ENCODE results near the gene AGO3. TPM values are rescaled to one million over a fixed set of nuclear protein-coding genes. Genes with fewer than 3 reads are reported as not detected.

AGO3 gene
- total and polyA plus RNA-seq, 7 experiments from 2014 or later, result 11.8 to 49.2 (median 32.9) TPM

DNA sequence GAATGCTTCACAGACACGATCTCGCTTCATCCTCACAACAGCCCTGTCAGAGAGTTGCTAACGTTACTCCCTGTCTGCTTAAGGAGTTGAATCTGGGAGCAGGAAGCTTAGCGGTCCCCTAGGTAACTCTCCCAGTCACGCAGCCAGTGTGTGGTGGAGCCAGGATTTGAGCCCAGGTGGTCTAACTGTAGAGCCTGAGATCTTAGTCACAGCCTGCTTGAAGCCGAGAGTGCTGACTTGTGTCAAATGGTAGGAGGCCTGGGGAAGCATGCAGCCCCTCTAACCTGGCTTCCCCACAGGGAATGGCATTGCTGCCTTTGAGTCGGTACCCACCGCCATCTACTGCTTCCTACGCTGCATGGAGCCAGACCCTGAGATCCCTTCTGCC, 161.9 kb downstream of the AGO3 start:
- H3K9me3 ChIP-seq (ENCODE audit: control insufficient read depth in 2 of 3, low read length in 3 of 3), result no peaks in the 10 kb centered on the region
- H3K36me3 ChIP-seq (ENCODE audit: control insufficient read depth in 2 of 3, insufficient read depth in 3 of 3, low read length in 3 of 3), result peaks cover 0 to 66% (median 4%) of the 10 kb centered on the region in 3 experiments
- Mint-ChIP-seq H3K9me3 (peaks cover 0 to 2% (median 0%) of the 10 kb centered on the region in 11 donors), H3K4me3 (no peak overlapping the region), H3K4me1 (peaks cover 12 to 30% (median 21%) of the 10 kb centered on the region in 7 donors), H3K27ac (no peak overlapping the region), H3K27me3 (no peaks in the 10 kb centered on the region), H3K36me3 (peaks cover 0 to 29% (median 0%) of the 10 kb centered on the region in 5 donors)
- H3K4me3 ChIP-seq (ENCODE audit: low read length), result no peak overlapping the region
- intact Hi-C loops (cut with micrococcal nuclease), result no loop called here
- POLR2A ChIA-PET, result interaction anchor here (0.5 kb wide), 2 partner anchors 130 to 197 kb away, joined by 4 read pairs; no protein-coding TSS in a partner anchor
- peaks cover 11 to 16% of the 10 kb centered on the region in 2 donors for H3K4me1 ChIP-seq (ENCODE audit: control insufficient read depth in 2 of 2, insufficient read depth in 2 of 2, low read length in 2 of 2)
- H3K27me3 ChIP-seq (ENCODE audit: control insufficient read depth in 2 of 2, insufficient read depth in 2 of 2, low read length in 2 of 2), result no peaks in the 10 kb centered on the region
- H3K27ac ChIP-seq (ENCODE audit: low read depth, low read length), result no peak overlapping the region
- ATAC-seq, result no peak
- CTCF ChIA-PET, result interaction anchor here (0.6 to 1.7 kb wide), 2 partner anchors 47 to 141 kb away, joined by 3 read pairs; no protein-coding TSS in a partner anchor
- no peak for DNase-seq

DNA sequence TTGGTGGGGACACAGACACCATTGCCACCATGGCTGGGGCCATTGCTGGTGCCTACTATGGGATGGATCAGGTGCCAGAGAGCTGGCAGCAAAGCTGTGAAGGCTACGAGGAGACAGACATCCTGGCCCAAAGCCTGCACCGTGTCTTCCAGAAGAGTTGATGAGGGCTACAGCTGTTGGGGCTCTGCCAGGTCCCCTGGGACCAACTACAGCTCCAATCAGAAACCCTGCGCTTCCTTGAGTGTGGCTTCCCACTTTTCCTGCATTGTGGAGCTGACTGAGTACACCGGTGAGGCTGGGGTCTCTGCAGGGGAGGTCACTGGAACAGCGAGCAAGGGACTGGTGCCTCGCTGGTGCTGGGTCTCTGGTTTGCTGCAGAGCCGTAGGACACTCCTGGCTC, 162.3 kb downstream of the AGO3 start:
- H3K4me3 ChIP-seq (ENCODE audit: low read length), result no peak overlapping the region
- peaks cover 0 to 66% (median 4%) of the 10 kb centered on the region in 3 experiments for H3K36me3 ChIP-seq (ENCODE audit: control insufficient read depth in 2 of 3, insufficient read depth in 3 of 3, low read length in 3 of 3)
- ATAC-seq (no peak), DNase-seq (no peak)
- no peak overlapping the region for H3K4me3 Mint-ChIP-seq
- H3K27ac Mint-ChIP-seq, result no peak overlapping the region
- H3K27me3 Mint-ChIP-seq, result no peaks in the 10 kb centered on the region
- CTCF ChIA-PET, result interaction anchor here (1.7 kb wide), 1 partner anchor 47 kb away, joined by 3 read pairs; no protein-coding TSS in a partner anchor
- intact Hi-C loops (cut with micrococcal nuclease), result no loop called here
- H3K36me3 Mint-ChIP-seq, result peaks cover 0 to 29% (median 0%) of the 10 kb centered on the region in 5 donors
- H3K9me3 ChIP-seq (ENCODE audit: control insufficient read depth in 2 of 3, low read length in 3 of 3), result no peaks in the 10 kb centered on the region
- H3K4me1 ChIP-seq (ENCODE audit: control insufficient read depth in 2 of 2, insufficient read depth in 2 of 2, low read length in 2 of 2), result peaks cover 9 to 14% of the 10 kb centered on the region in 2 donors
- H3K27ac ChIP-seq (ENCODE audit: low read depth, low read length), result no peak overlapping the region
- H3K9me3 Mint-ChIP-seq, result peaks cover 0 to 2% (median 0%) of the 10 kb centered on the region in 11 donors
- no peaks in the 10 kb centered on the region for H3K27me3 ChIP-seq (ENCODE audit: control insufficient read depth in 2 of 2, insufficient read depth in 2 of 2, low read length in 2 of 2)
- POLR2A ChIA-PET, result interaction anchor here (1.0 kb wide), 1 partner anchor 42 kb away, joined by 4 read pairs; no protein-coding TSS in a partner anchor
- peaks cover 12 to 30% (median 21%) of the 10 kb centered on the region in 7 donors for H3K4me1 Mint-ChIP-seq

DNA sequence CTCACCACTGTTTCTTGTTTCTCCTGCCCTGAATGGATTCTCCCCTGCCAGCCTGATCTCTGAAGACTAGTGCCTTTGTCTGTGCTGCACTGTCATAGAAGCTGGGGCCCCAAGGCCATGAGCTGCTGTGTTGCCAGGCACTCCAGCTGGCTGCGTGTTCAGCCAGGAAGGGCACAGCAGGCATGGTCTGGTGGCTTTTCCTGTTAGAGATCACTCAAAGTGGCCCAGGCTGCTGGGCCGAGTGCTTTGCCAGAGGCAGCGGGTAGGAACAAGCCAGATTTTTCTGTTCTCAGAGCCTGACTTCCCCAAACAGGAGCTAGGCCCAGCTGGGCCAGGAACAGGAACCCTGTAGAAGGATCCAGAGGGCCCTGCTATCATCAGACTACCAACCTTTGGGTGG, 163.0 kb downstream of the AGO3 start:
- H3K27me3 ChIP-seq (ENCODE audit: control insufficient read depth in 2 of 2, insufficient read depth in 2 of 2, low read length in 2 of 2), result no peaks in the 10 kb centered on the region
- no peak overlapping the region for H3K27ac ChIP-seq (ENCODE audit: low read depth, low read length)
- intact Hi-C loops (cut with micrococcal nuclease), result no loop called here
- H3K4me3 Mint-ChIP-seq, result no peak overlapping the region
- H3K9me3 ChIP-seq (ENCODE audit: control insufficient read depth in 2 of 3, low read length in 3 of 3), result no peaks in the 10 kb centered on the region
- ATAC-seq, result no peak
- no peak overlapping the region for H3K27ac Mint-ChIP-seq
- peaks cover 0 to 64% (median 4%) of the 10 kb centered on the region in 3 experiments for H3K36me3 ChIP-seq (ENCODE audit: control insufficient read depth in 2 of 3, insufficient read depth in 3 of 3, low read length in 3 of 3)
- DNase-seq, result no peak
- H3K4me1 ChIP-seq (ENCODE audit: control insufficient read depth in 2 of 2, insufficient read depth in 2 of 2, low read length in 2 of 2), result peaks cover 6 to 12% of the 10 kb centered on the region in 2 donors
- POLR2A ChIA-PET, result interaction anchor here (0.5 to 1.0 kb wide), 3 partner anchors 41 to 291 kb away, joined by 3 to 4 read pairs (median 3); no protein-coding TSS in a partner anchor
- H3K36me3 Mint-ChIP-seq, result peaks cover 0 to 29% (median 0%) of the 10 kb centered on the region in 5 donors
- H3K9me3 Mint-ChIP-seq, result peaks cover 0 to 2% (median 0%) of the 10 kb centered on the region in 11 donors
- H3K4me3 ChIP-seq (ENCODE audit: low read length), result no peak overlapping the region
- peaks cover 12 to 30% (median 21%) of the 10 kb centered on the region in 7 donors for H3K4me1 Mint-ChIP-seq
- no peaks in the 10 kb centered on the region for H3K27me3 Mint-ChIP-seq
- CTCF ChIA-PET, result interaction anchor here (2.9 kb wide), 1 partner anchor 41 kb away, joined by 11 read pairs; no protein-coding TSS in a partner anchor

DNA sequence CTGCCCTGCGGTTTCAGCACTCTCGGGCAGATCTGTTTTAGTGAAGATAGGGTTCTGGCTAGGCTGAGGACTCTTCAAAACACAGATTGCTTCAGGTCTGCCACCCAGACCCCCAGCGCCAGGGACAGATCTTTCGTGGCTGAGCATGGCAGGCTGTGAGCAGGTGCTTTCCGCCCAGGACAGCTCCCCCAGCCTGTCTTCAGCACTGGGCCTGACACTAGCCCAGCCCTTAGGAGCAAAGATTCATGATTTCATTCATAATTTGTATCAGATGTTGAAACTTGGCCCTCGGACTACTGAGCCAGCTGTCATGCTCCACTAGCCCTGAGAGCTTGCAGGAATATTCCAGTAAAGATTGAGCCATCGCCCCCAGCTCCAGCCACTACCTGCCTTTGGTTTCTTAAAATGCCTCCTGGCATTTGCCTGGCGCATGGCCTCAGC, 163.7 kb downstream of the AGO3 start:
- no peaks in the 10 kb centered on the region for H3K9me3 ChIP-seq (ENCODE audit: control insufficient read depth in 2 of 3, low read length in 3 of 3)
- H3K27me3 ChIP-seq (ENCODE audit: control insufficient read depth in 2 of 2, insufficient read depth in 2 of 2, low read length in 2 of 2), result no peaks in the 10 kb centered on the region
- Mint-ChIP-seq H3K9me3 (no peaks in the 10 kb centered on the region), H3K27me3 (no peaks in the 10 kb centered on the region), H3K4me3 (no peak overlapping the region), H3K36me3 (peaks cover 0 to 29% (median 0%) of the 10 kb centered on the region in 5 donors), H3K27ac (peak overlapping the region in 1 of 9 donors; percentile 20), H3K4me1 (peaks cover 7 to 26% (median 17%) of the 10 kb centered on the region in 7 donors)
- H3K36me3 ChIP-seq (ENCODE audit: control insufficient read depth in 2 of 3, insufficient read depth in 3 of 3, low read length in 3 of 3), result peaks cover 0 to 60% (median 4%) of the 10 kb centered on the region in 3 experiments
- POLR2A ChIA-PET, result interaction anchor here (0.6 to 1.1 kb wide), 2 partner anchors 129 to 290 kb away, joined by 3 read pairs; partner anchors contain the start of gene THRAP3
- intact Hi-C loops (cut with micrococcal nuclease), result no loop called here
- CTCF ChIA-PET, result interaction anchor here (0.8 to 2.9 kb wide), 3 partner anchors 39 to 55 kb away, joined by 3 to 11 read pairs (median 3); no protein-coding TSS in a partner anchor
- H3K4me3 ChIP-seq (ENCODE audit: low read length), result no peak overlapping the region
- ATAC-seq, result no peak
- H3K4me1 ChIP-seq (ENCODE audit: control insufficient read depth in 2 of 2, insufficient read depth in 2 of 2, low read length in 2 of 2), result peaks cover 2 to 8% of the 10 kb centered on the region in 2 donors
- no peak for DNase-seq
- no peak overlapping the region for H3K27ac ChIP-seq (ENCODE audit: low read depth, low read length)

DNA sequence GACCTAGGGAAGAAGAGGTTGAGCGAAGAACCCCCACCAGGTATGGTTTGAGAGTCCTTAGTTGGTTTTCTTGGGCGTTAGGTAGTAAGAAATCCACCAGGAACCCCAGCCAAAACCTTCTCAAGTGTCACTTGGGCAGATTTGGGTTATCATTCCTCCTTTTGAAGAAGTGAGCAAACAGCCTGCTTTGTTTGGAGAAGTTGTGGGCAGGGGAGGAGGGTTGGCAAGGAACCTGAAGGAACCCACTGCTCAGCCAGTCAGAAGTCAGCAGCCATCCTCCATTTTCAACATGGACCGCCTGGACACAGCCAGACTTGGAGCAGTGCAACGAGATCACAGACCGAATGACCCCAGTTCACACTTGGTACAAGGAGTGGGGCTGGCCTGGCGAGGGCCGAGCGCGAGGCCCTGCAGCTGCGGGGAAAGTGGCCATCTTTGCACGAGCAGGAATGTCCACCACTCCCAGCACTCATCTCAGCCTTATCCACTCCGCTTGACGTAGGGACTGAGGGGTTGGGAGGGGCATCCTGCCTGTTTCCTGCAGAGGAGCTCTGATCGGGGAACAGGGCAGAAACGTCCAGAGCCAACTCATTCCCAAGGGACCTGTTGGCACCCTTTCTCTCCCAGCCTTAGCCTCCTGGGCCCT, 165.0 kb downstream of the AGO3 start:
- Mint-ChIP-seq H3K9me3 (no peaks in the 10 kb centered on the region), H3K27ac (peak overlapping the region in 2 of 9 donors; percentile 14 to 22), H3K36me3 (peaks cover 0 to 29% (median 0%) of the 10 kb centered on the region in 5 donors), H3K4me3 (no peak overlapping the region), H3K27me3 (no peaks in the 10 kb centered on the region), H3K4me1 (peaks cover 8 to 18% (median 12%) of the 10 kb centered on the region in 7 donors)
- intact Hi-C loops (cut with micrococcal nuclease), result no loop called here
- Histone ChIP-seq H3K27me3 (ENCODE audit: control insufficient read depth in 2 of 2, insufficient read depth in 2 of 2, low read length in 2 of 2) (no peaks in the 10 kb centered on the region), H3K4me3 (ENCODE audit: low read length) (no peak overlapping the region), H3K4me1 (ENCODE audit: control insufficient read depth in 2 of 2, insufficient read depth in 2 of 2, low read length in 2 of 2) (no peaks in the 10 kb centered on the region), H3K27ac (ENCODE audit: low read depth, low read length) (no peak overlapping the region), H3K9me3 (ENCODE audit: control insufficient read depth in 2 of 3, low read length in 3 of 3) (no peaks in the 10 kb centered on the region), H3K36me3 (ENCODE audit: control insufficient read depth in 2 of 3, insufficient read depth in 3 of 3, low read length in 3 of 3) (peaks cover 0 to 60% (median 4%) of the 10 kb centered on the region in 3 experiments)
- CTCF ChIA-PET, result interaction anchor here (0.6 to 2.9 kb wide), 3 partner anchors 14 to 39 kb away, joined by 3 to 11 read pairs (median 3); no protein-coding TSS in a partner anchor
- ATAC-seq (peak; percentile 26), DNase-seq (no peak)
- POLR2A ChIA-PET, result interaction anchor here (0.7 to 1.4 kb wide), 5 partner anchors 15 to 144 kb away, joined by 3 to 6 read pairs (median 3); partner anchors contain the start of gene THRAP3

DNA sequence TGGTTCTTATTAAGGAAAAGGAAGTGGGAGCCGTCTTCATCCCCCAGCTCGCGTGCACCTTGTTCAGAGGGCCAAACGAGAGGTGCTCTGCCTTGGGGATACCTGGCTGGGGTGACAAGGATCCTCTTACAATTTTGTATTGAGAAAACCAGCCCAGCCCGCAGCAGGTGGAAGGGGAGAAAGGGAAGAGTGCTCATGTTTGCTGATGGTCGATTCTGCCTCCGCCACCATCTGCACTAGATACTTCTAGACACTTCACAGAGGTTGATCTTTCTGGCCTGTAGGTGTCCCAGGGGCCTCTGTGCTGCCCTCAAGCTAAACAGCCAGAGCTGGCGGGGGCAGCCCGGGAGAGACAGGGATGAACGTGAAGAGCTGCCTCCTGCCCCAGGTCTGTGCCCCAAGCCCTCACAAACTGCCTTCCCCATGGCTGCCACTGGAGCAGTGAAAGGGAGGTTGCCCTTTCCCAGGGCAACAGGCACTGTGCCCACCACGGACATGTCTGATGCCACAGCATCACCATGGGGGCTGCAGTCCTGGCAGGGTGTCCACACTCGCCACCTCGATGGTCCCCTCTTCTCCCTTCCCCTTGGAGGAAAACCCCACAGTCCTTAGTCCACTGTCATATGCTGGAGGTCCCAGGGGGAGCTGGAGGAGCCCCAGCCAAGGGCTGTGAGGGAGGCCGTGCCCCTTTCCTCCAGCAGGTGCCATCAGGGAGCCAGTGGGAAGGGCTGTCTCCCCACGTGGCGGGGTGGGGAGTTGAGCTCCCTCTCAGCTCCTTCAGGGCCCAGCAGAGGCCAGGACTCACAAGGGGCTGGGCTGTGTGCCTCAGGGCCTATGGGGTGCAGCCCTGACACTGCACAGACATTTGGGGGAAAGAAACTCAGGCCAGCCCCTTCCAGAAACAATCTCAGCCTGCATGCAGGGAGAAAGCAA, 165.9 kb downstream of the AGO3 start:
- H3K4me3 Mint-ChIP-seq, result no peak overlapping the region
- peak overlapping the region in 3 of 9 donors; percentile 5 to 59 (median 41) for H3K27ac Mint-ChIP-seq
- ChIA-PET POLR2A (interaction anchor here (1.4 kb wide), 1 partner anchor 38 kb away, joined by 6 read pairs; no protein-coding TSS in a partner anchor), CTCF (interaction anchor here (0.6 to 2.9 kb wide), 4 partner anchors 13 to 91 kb away, joined by 3 to 11 read pairs (median 8); no protein-coding TSS in a partner anchor)
- peaks cover 0 to 25% (median 0%) of the 10 kb centered on the region in 5 donors for H3K36me3 Mint-ChIP-seq
- no peaks in the 10 kb centered on the region for H3K4me1 ChIP-seq (ENCODE audit: control insufficient read depth in 2 of 2, insufficient read depth in 2 of 2, low read length in 2 of 2)
- no peaks in the 10 kb centered on the region for H3K9me3 ChIP-seq (ENCODE audit: control insufficient read depth in 2 of 3, low read length in 3 of 3)
- H3K9me3 Mint-ChIP-seq, result no peaks in the 10 kb centered on the region
- H3K27me3 Mint-ChIP-seq, result no peaks in the 10 kb centered on the region
- H3K36me3 ChIP-seq (ENCODE audit: control insufficient read depth in 2 of 3, insufficient read depth in 3 of 3, low read length in 3 of 3), result peaks cover 0 to 52% (median 4%) of the 10 kb centered on the region in 3 experiments
- no peak overlapping the region for H3K27ac ChIP-seq (ENCODE audit: low read depth, low read length)
- H3K4me1 Mint-ChIP-seq, result peaks cover under 1 to 12% (median 7%) of the 10 kb centered on the region in 7 donors
- H3K27me3 ChIP-seq (ENCODE audit: control insufficient read depth in 2 of 2, insufficient read depth in 2 of 2, low read length in 2 of 2), result no peaks in the 10 kb centered on the region
- intact Hi-C loops (cut with micrococcal nuclease), result no loop called here
- ATAC-seq (no peak), DNase-seq (no peak)
- no peak overlapping the region for H3K4me3 ChIP-seq (ENCODE audit: low read length)

All from naive thymus-derived CD4-positive, alpha-beta T cell (primary cell).